Duodenal mucosa (tissue), 2 donors: Measurements from ENCODE around the gene AGTRAP.

Experiments used
- H3K27ac ChIP-seq: one replicate; pipeline ENCODE4 v1.7.0; 2013; ENCODE audit warnings: low read depth, low read length
- H3K27me3 ChIP-seq, 2 donors: one replicate each; pipeline ENCODE4 v1.7.0; 2013; ENCODE audit warnings: low read length in 2 of 2, control low read depth in 1 of 2; ENCODE audit not compliant: insufficient read depth in 2 of 2, control insufficient read depth in 1 of 2
- H3K36me3 ChIP-seq, 2 donors: one replicate each; pipeline ENCODE4 v1.7.0; 2013; ENCODE audit warnings: low read length in 2 of 2, control low read depth in 1 of 2; ENCODE audit not compliant: insufficient read depth in 2 of 2, control insufficient read depth in 1 of 2
- H3K4me1 ChIP-seq, 2 donors: one replicate each; pipeline ENCODE4 v1.7.0; 2013; ENCODE audit warnings: low read length in 2 of 2, control low read depth in 1 of 2; ENCODE audit not compliant: insufficient read depth in 2 of 2, control insufficient read depth in 1 of 2
- H3K4me3 ChIP-seq, 2 donors: one replicate each; pipeline ENCODE4 v1.7.0; 2013; ENCODE audit warnings: low read length in 2 of 2, low read depth in 1 of 2
- H3K9ac ChIP-seq, 2 donors: one replicate each; pipeline ENCODE4 v1.7.0; 2013; ENCODE audit warnings: low read length in 2 of 2, low read depth in 1 of 2
- H3K9me3 ChIP-seq, 2 donors: one replicate each; pipeline ENCODE4 v1.7.0; 2013; ENCODE audit warnings: low read length in 2 of 2, control low read depth in 1 of 2; ENCODE audit not compliant: control insufficient read depth in 1 of 2

The AGTRAP gene

DNA sequence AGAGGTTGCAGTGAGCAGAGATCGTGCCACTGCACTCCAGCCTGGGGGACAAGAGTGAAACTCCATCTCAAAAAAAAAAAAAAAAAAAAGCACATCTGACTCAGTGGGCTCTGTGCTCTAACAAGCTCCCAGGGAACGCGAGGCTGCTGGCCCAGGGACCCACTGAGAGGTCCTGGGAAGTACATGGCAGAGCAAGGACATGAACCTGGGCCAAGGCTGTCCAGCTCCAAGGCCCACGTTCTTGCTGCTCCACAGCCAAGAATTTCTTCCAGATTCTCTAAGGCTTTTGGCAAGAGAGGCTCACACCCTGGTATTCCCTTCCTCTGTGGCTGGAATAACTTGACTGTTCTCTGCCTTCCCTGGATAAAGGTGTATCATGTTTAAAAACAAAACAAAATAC lies 15.4 kb upstream of the AGTRAP start:
- Histone ChIP-seq H3K9ac (no peak overlapping the region), H3K36me3 (no peaks in the 10 kb centered on the region), H3K4me3 (no peak overlapping the region), H3K9me3 (no peaks in the 10 kb centered on the region), H3K4me1 (peaks cover 0 to 7% of the 10 kb centered on the region in 2 donors), H3K27me3 (no peaks in the 10 kb centered on the region), H3K27ac (no peak overlapping the region)

DNA sequence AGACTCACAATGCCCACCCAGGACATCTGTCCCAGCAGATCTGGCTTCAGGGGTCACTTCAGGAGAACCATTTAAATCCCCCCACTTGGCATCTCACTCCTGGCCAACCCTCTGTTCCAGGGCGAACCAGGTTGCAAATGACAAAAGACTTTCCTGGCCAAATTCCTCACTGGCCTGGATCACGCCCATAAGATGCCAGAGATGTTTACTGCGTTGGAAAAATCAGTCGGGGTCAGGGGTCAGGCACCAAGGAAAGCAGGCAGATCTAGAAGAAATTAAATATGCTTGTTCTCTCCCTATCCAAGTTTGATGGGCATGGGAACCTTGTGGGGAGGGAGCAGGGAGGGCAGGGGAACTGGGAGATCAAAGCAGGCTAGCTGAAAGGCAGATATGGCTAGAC lies 14.6 kb upstream of the AGTRAP start:
- H3K4me1 ChIP-seq: peaks cover 0 to 7% of the 10 kb centered on the region in 2 donors
- H3K9ac ChIP-seq: no peak overlapping the region
- no peaks in the 10 kb centered on the region for H3K9me3 ChIP-seq
- no peaks in the 10 kb centered on the region for H3K36me3 ChIP-seq
- H3K27me3 ChIP-seq: no peaks in the 10 kb centered on the region
- no peak overlapping the region for H3K27ac ChIP-seq
- H3K4me3 ChIP-seq: no peak overlapping the region

DNA sequence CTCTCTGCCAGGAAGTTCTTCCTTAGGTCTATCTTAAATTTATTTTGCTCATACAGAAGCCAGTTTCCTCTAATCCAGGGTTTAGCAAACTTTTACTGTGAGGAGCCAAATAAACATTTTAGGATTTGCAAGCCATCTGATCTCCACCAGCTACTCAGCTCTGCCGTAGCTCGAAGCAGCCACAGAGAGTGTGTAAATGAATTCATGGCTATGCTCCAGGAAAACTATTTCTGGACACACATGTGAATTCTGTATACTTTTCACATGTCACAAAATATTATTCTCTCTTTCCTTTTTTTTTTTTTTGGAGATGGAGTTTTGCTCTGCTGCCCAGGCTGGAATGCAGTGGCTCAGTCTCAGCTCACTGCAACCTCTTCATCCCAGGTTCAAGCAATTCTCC lies 13.4 kb upstream of the AGTRAP start:
- H3K4me3 ChIP-seq: no peak overlapping the region
- H3K4me1 ChIP-seq: peaks cover 0 to 7% of the 10 kb centered on the region in 2 donors
- H3K9me3 ChIP-seq: no peaks in the 10 kb centered on the region
- H3K27me3 ChIP-seq: no peaks in the 10 kb centered on the region
- H3K9ac ChIP-seq: no peak overlapping the region
- no peaks in the 10 kb centered on the region for H3K36me3 ChIP-seq
- no peak overlapping the region for H3K27ac ChIP-seq

DNA sequence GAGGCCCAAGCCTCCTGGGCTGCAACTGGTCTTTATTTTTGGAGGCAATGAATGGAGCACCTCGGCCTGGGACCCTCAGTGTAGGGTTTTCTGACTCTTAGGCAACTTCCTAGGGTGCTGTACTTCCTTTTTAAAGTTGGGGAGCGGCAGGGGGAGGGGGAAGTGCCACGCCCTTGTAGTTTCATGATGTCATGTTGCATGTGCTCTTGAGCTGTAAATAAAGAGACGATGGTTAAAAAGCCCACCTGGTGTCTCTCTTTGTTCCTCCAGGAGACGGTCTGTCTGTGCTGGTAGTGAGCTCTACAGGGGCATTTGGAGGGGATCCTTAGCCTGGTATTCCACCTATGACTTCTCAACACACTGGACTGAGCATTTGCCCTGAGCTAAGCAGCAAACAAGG lies 10.3 kb upstream of the AGTRAP start:
- peaks cover 16 to 17% of the 10 kb centered on the region in 2 donors for H3K4me1 ChIP-seq
- no peaks in the 10 kb centered on the region for H3K36me3 ChIP-seq
- no peaks in the 10 kb centered on the region for H3K27me3 ChIP-seq
- no peaks in the 10 kb centered on the region for H3K9me3 ChIP-seq
- H3K27ac ChIP-seq: no peak overlapping the region
- H3K4me3 ChIP-seq: no peak overlapping the region
- no peak overlapping the region for H3K9ac ChIP-seq

DNA sequence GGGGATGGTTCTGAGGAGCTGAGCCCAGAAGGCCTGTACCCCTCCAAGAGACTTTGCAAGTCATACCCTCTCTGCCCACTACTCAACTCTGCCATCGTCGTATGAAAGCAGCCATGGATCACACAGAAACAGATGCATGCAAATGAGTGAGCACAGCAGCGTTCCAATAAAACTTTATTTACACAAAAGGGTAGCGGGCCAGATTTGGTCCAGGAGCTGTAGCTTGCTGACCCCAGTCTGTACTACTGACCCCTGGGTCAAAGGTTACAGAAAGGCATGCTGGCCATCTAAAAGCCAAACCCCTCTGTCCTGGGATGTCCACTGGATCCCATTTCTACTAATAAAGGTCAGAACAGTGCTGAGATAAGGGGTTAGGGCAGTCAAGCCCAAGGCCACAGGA lies 8.8 kb upstream of the AGTRAP start:
- H3K9me3 ChIP-seq: no peaks in the 10 kb centered on the region
- H3K36me3 ChIP-seq: no peaks in the 10 kb centered on the region
- no peak overlapping the region for H3K27ac ChIP-seq
- no peak overlapping the region for H3K4me3 ChIP-seq
- H3K27me3 ChIP-seq: no peaks in the 10 kb centered on the region
- peaks cover 18 to 30% of the 10 kb centered on the region in 2 donors for H3K4me1 ChIP-seq
- H3K9ac ChIP-seq: no peak overlapping the region

DNA sequence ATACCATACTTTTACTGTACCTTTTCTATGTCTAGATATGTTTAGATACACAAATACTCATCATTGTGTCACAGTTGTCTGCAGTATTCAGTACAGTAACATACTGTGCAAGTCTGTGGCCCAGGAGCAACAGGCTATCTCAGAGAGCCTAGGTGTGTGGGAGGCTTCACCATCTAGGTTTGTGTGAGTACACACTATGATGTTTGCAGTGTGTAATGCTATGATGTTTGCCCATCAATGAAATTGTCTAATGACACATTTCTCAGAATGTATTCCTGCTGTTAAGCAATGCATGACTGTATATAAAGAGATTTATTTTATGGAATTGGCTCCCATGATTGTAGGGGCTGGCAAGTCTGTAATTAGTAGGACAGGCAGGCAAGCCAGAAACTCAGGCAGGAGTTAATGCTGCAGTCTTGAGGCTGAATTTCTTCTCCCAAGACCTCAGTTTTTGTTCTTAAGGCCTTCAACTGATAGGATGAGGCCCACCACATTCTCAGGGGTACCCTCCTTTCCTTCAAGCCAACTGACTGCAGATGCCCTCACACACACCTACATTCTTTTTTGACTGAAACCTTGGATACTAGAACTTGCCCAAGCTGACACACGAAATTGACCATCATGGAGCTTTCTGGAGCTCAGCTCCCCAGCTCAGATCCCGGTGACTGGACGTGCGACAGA lies 7.7 kb upstream of the AGTRAP start:
- H3K9ac ChIP-seq: no peak overlapping the region
- no peaks in the 10 kb centered on the region for H3K36me3 ChIP-seq
- H3K4me3 ChIP-seq: no peak overlapping the region
- H3K4me1 ChIP-seq: peaks cover 18 to 31% of the 10 kb centered on the region in 2 donors
- H3K27ac ChIP-seq: no peak overlapping the region
- H3K9me3 ChIP-seq: no peaks in the 10 kb centered on the region
- H3K27me3 ChIP-seq: no peaks in the 10 kb centered on the region

DNA sequence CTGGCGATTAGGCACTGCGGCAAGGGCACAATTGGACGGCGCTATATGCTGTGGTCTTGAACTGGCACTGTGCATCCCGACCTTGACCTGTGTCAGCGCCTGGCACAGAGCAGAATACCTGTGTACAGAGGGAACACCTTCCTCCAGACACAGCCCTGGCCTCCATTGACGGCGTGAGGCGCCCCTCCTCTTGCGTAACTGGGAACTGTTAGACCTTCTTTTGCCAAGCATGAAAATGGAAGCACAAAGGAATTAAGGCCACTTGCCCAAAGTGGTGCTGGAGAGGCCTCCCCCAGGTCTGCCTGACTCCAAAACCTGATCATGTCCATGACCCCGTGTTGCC lies 6.8 kb upstream of the AGTRAP start:
- Histone ChIP-seq H3K9ac (no peak overlapping the region), H3K27me3 (no peaks in the 10 kb centered on the region), H3K4me3 (no peak overlapping the region), H3K27ac (no peak overlapping the region), H3K36me3 (no peaks in the 10 kb centered on the region), H3K9me3 (no peaks in the 10 kb centered on the region), H3K4me1 (peaks cover 18 to 31% of the 10 kb centered on the region in 2 donors)

DNA sequence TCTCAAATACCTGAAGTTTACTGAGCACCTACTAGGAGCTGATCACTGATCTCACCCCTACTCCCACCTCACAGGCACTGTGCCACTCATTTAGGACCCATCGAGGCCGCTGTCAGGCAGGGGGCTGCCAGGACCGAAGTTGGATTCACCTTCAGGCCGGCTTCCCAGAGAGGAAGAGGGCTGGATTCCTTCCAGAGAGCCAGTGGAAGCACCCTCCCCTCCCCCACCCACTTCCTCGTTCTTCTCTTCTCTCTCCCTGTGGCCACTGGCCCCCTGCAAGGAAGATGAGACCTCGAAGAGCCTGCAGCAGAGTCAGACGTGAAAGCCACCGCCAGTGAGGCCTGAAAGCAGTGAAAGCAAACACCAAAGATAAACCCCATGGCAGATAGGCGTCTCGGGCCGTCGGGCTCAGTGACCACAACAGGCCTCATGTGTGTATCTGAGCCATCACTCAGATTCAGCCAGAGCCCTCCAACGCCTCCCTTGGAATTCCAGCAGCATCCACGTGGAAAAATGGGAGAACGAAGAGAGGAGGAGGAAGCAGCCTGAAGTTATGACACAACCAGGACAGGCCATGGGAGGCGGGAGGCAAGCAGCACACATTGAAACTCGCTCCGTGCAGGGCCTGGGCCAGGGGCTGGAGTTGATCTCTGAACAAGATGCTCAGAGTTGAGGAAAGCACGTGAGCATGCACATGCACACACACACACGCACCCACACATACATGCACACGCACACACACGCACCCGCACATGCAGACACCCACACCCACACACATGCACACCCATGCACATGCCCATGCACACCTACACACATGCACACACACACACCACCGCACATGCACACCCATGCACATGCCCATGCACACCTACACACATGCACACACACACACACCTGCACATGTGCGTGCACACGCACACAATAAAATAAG lies 6.2 kb upstream of the AGTRAP start:
- no peaks in the 10 kb centered on the region for H3K36me3 ChIP-seq
- H3K9me3 ChIP-seq: no peaks in the 10 kb centered on the region
- H3K4me1 ChIP-seq: peaks cover 18 to 31% of the 10 kb centered on the region in 2 donors
- no peak overlapping the region for H3K9ac ChIP-seq
- H3K27ac ChIP-seq: no peak overlapping the region
- no peaks in the 10 kb centered on the region for H3K27me3 ChIP-seq
- H3K4me3 ChIP-seq: peak overlapping the region; percentile 41 to 50

DNA sequence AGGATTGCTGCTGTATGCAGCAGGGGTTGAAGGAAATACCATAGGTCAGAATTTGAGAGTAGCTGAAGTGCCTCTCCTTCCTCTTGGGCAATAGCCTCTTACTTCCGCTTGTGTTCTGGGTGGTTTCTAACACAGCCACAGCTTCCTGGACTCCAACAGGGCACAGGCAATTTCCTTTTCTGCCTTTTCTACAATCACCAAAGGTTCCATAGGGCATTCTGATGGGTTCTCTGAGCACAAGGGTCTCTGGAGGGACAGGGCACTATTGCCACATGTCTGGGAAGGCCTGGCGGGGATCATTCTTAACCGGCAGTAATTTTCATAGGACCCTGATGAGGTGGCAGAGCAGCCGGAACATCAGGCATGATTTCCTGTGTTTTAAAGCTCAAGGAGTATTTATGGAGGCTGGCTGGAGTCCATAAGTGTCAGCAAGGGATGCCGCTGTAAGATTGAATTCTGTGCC lies 5.5 kb upstream of the AGTRAP start:
- H3K4me1 ChIP-seq: peaks cover 20 to 35% of the 10 kb centered on the region in 2 donors
- H3K36me3 ChIP-seq: no peaks in the 10 kb centered on the region
- peak overlapping the region; percentile 41 to 50 for H3K4me3 ChIP-seq
- peak overlapping the region; percentile 20 to 24 for H3K9ac ChIP-seq
- no peaks in the 10 kb centered on the region for H3K9me3 ChIP-seq
- no peak overlapping the region for H3K27ac ChIP-seq
- H3K27me3 ChIP-seq: no peaks in the 10 kb centered on the region

DNA sequence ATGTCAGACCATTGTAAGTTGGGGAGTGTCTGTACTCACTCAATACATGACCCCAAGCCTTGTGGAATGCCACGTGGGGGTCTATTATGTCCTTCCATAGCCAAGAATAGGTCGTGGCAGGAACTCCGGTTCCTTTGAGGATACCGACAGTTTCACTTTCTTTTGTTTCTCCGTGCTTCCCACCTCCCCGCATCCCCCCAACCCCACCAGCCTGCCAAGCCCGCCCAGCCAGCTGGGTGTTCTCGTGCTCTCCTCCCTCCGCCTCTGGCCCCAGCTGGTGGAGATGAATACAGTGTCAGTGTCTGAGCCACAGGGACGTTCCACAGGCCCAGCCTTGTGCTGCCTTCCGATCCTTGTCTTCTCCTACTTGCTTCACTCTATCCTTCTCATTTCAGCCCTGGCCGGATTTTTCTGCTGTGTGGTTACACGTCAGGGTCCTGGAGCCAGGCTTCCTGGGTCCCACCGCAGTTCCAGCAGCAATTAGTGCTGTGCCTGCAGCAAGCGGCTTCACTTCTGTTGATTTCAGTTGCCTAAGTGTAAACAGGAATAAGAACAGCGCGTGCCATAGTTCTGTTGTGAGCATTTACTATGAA lies 4.1 kb upstream of the AGTRAP start:
- no peak overlapping the region for H3K27ac ChIP-seq
- H3K9me3 ChIP-seq: no peaks in the 10 kb centered on the region
- H3K9ac ChIP-seq: no peak overlapping the region
- H3K36me3 ChIP-seq: no peaks in the 10 kb centered on the region
- peak overlapping the region; percentile 30 to 57 for H3K4me3 ChIP-seq
- H3K27me3 ChIP-seq: no peaks in the 10 kb centered on the region
- H3K4me1 ChIP-seq: peaks cover 26 to 45% of the 10 kb centered on the region in 2 donors
